ENCODE results near the gene TSPAN3.

Gene TSPAN3

DNA sequence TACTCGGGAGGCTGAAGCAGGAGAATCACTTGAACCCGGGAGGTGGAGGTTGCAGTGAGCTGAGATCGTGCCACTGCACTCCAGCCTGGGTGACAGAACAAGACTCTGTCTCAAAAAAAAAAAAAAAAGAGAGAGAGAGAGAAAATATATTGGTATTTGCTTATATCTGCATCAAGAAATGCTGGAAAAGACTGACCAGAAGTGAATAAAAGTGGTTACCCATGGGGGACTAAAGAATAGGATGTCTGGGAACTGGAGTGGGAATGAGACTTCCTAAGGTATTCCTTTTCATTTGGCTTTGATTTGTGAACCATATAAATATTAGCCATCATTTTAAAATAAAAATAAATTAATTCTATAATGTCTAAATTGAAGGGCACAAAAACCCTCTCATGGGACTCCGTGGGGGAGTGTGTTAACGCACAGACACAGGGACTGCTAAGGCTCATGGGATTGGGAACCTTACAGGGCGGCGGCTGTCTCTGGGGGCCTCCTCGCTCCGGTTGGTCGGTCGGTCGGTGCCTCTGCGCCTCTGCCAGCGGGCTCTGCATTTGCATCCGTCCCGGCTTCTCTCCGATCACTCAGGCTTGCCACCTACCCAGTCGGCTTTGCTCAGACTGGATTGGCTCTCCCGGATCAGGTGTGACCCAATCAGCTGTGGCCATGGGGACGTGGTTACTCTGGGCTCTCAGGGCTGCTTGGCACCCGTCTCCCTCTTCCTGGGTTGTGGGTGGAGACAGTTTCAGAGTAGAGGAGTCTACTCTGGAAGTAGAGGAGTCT is 12.7 kb upstream of the TSPAN3 start:
- DNase-seq = peak in 4 of 5 experiments; percentile 19 to 89 (median 46)

GRCh38 chr15:77081971-77082370 is 11.1 kb upstream of the TSPAN3 start:
- DNase-seq = peak in 1 of 5 experiments; percentile 76

DNA sequence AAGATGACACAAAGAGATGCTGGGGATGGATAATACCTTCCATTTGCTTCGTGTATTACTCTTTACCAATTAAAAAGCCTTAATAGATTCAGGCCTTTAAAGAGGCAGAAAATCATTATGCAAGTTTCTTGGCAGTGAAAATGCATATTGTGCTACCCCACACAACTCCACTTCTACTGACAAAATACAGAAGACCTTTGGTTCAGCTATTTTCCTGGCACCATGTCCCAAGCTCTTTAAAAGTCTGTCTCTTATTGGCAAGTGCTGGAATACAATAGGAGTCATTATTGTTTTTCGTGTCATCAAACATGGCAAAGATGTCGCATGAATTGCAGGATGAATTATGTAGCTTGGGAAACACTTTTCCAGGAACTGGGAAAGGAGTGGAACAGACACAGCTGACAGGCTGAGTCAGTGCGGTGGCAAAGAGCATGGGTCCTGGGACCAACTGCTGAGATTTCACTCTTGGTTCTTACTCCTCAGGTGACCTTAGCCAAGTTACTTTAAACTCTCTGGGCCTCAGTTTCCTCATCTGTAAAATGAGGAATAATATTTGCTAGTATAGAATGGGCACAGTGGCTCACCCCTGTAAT is 5.5 kb upstream of the TSPAN3 start:
- no peak for DNase-seq

- no peak for DNase-seq
Measured at GRCh38 chr15:77075528-77075927, 4.6 kb upstream of the TSPAN3 start.

GRCh38 chr15:77074350-77074749 is 3.4 kb upstream of the TSPAN3 start:
- no peak for DNase-seq

DNA sequence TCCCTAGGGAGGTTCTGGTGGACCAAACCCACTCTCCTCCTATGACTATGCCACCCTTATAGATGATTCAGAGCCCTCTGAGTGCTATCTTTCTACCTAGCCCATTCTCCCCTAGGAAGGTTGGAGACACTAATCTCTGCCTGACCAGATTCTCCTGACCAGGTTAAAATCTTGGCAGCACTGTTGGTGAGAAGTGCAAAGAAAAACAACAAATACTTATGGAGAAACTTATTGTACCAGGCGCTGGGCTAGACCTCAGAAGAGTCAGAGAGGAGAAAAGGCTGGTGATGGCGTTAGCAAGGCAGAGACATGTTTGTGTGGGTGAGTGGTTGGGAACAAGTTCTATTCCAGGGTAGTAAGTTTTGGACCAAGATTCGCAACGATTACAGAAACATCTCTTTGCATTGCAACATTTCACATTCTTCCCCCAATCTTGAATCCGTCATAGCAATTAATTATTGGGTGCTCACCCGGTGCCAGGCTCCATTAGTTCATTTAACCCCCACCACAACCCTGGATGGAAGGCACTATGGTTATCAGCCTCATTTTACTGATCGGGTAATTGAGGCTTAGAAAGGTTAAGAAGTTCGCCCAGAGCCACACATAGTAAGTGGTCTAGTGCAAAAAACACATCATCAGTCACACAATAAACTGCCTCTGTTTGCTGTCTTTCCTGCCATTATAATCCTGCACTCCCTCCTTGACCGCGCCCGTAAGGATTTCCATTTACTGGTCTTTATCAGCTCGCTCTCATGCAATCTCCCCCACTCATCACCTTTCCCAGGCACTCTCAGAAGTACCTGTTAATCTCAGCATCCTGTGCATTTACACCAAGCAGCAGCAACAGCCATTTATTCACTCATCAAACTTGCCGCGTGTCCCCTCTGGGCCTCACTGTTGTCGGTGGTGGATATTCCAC is 655 bp upstream of the TSPAN3 start:
- DNase-seq = no peak

- DNase-seq = no peak
Measured at GRCh38 chr15:77070180-77070494, 772 bp downstream of the TSPAN3 start.

GRCh38 chr15:77069521-77070121 is 1.3 kb downstream of the TSPAN3 start:
- no peak for DNase-seq

GRCh38 chr15:77068633-77069032 is 2.3 kb downstream of the TSPAN3 start:
- no peak for DNase-seq

GRCh38 chr15:77067691-77068367 is 3.1 kb downstream of the TSPAN3 start:
- no peak for DNase-seq

- DNase-seq = no peak
Measured at GRCh38 chr15:77066971-77067690, 3.8 kb downstream of the TSPAN3 start.

DNA sequence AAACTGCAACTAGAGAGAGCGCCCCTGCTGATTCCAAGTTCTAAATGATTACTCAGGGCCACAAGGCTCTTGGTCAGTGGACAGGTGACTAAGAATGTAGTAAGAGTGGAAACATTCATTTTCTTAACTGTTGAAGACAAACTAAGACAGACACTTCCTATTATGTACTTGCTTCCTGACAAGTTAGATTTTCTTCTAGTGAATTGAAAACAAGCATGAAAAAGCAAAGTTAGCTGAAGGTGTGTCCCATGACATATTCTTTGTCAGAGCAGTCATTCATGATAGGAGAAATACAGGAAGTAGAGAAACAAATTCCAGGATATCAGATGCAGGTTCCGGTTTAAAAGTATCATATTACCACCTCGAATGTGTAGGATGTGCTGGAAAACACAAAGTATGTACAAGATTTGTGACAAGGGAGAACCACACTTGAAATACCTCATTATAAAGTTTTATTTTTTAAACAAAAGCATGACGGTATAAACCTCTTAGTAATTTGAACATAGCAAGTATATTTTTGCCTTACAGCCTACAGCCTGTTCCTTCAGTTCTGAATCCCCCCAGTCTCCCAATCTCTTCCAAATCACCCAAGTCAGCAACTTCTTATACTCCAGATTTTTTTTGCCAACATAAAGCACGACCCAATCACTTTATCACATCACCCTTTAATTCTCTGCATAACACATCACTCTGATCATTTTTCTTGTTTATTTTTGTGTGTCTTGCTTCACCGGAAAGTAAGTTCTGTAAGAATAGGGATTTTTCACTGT is 6.2 kb downstream of the TSPAN3 start:
- DNase-seq = no peak

DNA sequence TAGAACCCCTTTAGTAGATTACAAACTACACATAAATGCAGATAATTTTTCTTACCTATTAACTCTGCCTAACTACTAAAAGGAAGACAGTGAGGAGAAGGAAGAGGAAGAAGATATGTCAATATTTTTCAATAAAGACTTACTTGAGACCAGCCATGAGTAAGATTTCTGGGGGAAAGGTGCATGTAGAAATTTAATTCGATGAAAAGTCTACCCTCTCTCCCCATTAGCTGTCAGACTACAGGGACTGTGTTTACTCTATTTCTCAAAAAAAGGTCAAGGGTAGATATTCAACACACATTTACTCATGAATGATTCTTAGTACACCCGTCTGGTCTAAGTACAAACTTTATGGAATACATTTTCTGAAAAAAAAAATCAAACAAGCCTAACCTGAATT is 6.8 kb downstream of the TSPAN3 start:
- DNase-seq = no peak

GRCh38 chr15:77063249-77063648 is 7.7 kb downstream of the TSPAN3 start:
- no peak for DNase-seq

DNA sequence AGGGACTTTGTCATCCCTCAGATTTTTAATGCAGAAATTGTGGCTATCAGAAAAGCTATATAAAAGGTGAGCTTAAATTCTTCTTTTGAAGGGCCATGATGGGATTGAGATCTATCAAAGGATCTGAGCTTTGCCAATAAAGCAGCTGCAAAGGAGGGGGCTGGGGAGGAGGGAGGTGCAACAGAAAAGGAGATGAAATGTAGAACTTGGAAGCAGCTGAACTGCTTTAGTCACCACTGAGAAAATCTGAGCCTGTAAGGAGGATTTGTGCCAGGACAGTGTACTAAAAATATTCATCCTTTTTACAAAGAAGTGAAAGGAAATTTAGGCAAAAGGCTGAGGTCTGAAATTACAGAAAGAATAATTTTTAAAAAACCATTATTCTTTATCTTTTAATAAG is 10.4 kb downstream of the TSPAN3 start:
- no peak for DNase-seq

DNA sequence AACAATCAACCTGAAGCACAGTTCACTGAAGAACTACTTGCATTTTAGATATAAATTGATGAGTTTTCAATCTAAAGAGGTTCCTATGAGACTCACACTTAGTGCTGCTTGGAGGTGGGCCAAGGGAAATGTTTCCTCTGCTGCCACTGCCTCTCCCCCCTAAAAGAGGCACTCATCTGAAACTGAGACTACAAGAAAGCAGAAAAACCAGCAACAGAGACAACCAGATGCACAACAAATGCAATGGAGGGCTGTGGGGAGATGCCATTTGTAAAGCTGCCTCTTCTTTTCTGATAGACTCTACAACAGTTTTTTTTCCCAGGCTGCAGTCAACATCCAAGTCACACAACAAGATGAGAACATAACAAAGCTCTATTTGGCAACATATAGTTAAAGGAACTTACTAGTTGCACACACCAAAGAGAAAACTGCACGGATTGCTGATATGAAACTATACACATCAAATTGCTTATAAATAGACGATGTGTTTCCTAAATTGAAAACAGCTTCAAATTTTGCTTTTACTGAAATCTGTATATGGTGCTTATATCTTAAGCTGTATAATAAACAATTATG is 11.0 kb downstream of the TSPAN3 start:
- DNase-seq = peak in 1 of 5 experiments; percentile 34

- no peak for DNase-seq
Measured at GRCh38 chr15:77058468-77058867, 12.4 kb downstream of the TSPAN3 start.

- DNase-seq = no peak
Measured at GRCh38 chr15:77057685-77058084, 13.2 kb downstream of the TSPAN3 start.

GRCh38 chr15:77057072-77057471 is 13.8 kb downstream of the TSPAN3 start:
- DNase-seq = no peak

GRCh38 chr15:77053709-77054108 is 17.2 kb downstream of the TSPAN3 start:
- no peak for DNase-seq

GRCh38 chr15:77052556-77052955 is 18.4 kb downstream of the TSPAN3 start:
- no peak for DNase-seq
